Left ventricle myocardium superior (tissue), 1 donor: ENCODE data around the gene SBNO1. TPM values are rescaled to one million over a fixed set of nuclear protein-coding genes. Genes with fewer than 3 reads are reported as not detected.
A peak's percentile ranks its signal among the peaks of the same experiment; 100 is the strongest.

Experiments used
- ATAC-seq: fragments of 200-7000 bp; cut with Tn5 transposase; one replicate; pipeline ENCODE4 v1.9.1; 2020; ENCODE audit warnings: mild to moderate bottlenecking, moderate library complexity
- DNase-seq: peaks from one replicate; pipeline ENCODE4 v3.0.0-alpha.2; 2020
- intact Hi-C: fragments of 100-400 bp; cut with micrococcal nuclease; formaldehyde crosslinking; loops from one replicate; pipeline ENCODE4 v1.11.0; 2022
- total RNA-seq: library from RNA; stranded (reverse); fragmentation: NEBNext Ultra II Directional; extraction: Animal tissue kit (Norgen Biotek cat#: 25700); gene quantifications from one replicate; pipeline ENCODE4 v1.2.1, GENCODE V29; 2021
- donor health status: DM: no; HTN: yes; CAD: no; lungs with severe emphysema.

Gene SBNO1
- total RNA-seq, 1 donor from 2014 or later = 29.4 TPM

DNA sequence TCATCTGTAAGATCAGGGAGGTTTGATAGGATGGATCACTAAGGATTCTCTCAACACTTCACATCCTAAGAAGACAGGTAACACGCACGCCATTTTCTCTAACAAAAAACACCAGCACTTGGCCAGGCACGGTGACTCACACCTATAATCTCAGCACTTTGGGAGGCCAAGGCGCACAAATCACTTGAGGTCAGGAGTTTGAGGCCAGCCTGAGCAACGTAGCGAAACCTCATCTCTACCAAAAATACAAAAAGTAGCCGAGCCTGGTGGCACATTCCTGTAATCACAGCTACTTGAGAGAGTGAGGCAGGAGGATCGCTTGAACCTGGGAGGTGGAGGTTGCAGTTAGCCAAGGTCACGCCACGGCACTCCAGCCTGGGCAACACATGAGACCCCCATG, 82.5 kb downstream of the SBNO1 start:
- intact Hi-C loops = no loop called here
- ATAC-seq (no peak), DNase-seq (no peak)

GRCh38 chr12:123280971-123281370, 83.7 kb downstream of the SBNO1 start:
- ATAC-seq = no peak

DNA sequence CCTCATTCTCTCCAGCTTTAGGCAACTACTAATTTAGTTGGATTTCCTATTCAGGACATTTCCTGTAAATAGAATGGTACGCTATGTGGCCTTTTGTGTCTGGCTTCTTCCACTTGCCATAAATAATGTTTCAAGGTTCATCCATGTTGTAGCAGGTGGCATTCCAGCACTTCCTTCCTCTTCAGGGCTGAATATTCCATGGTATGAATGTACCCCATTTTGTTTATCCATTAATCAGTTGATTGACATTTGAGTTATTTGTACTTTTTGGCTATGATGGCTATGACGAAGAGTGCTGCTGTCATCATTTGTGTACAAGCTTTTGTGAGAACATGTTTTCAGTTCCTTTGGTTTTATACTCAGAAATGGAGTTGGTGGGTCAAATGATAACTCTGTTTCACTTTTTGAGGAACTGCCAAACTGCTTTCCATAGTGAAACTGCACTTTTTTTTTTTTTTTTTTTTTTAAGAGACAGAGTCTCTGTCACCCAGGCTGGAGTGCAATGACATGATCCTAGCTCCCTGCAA, 86.5 kb downstream of the SBNO1 start:
- ATAC-seq (peak; percentile 21), DNase-seq (no peak)
- intact Hi-C loops = no loop called here

More at GRCh38 chr12:123280971-123281370, 83.7 kb downstream of the SBNO1 start:
- intact Hi-C loops = no loop called here
- DNase-seq = no peak

GRCh38 chr12:123273166-123273565, 91.5 kb downstream of the SBNO1 start:
- intact Hi-C loops = no loop called here
- DNase-seq (no peak), ATAC-seq (no peak)

- DNase-seq (peak; percentile 86), ATAC-seq (peak; percentile 60)
- intact Hi-C loops = no loop called here
Measured at GRCh38 chr12:123271001-123271668, 93.5 kb downstream of the SBNO1 start.

- ATAC-seq (peak; percentile 9), DNase-seq (peak; percentile 61)
- intact Hi-C loops = no loop called here
Measured at GRCh38 chr12:123270214-123271000, 94.2 kb downstream of the SBNO1 start.

GRCh38 chr12:123269896-123270213, 94.8 kb downstream of the SBNO1 start:
- intact Hi-C loops = no loop called here
- DNase-seq (no peak), ATAC-seq (peak; percentile 2)

DNA sequence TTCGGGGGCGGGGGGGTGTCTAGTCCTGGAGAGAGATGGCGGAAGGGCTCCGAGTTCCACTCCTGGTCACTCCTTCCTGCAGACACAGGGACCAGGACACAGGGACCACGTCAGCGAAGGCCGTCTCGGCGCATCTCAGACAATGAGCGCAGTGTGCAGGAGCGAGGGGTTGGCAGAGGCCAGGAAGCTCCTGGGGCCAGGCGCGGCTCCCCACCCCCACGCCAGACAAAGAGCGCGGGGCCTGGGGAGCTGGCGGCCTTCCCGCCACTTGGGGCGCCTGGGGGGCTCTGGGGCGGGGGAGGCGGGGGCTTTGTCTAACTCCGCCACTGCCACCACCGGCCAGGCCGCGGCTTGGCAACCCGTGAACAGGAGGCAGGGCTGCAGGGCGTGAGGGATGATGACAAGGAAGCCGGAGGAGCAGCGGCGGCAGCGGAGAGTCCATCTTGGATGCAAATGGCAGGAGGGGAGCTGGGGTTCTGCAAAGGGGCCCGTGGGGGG, 95.2 kb downstream of the SBNO1 start:
- DNase-seq (peak; percentile 80), ATAC-seq (peak; percentile 67)
- intact Hi-C loops = no loop called here

DNA sequence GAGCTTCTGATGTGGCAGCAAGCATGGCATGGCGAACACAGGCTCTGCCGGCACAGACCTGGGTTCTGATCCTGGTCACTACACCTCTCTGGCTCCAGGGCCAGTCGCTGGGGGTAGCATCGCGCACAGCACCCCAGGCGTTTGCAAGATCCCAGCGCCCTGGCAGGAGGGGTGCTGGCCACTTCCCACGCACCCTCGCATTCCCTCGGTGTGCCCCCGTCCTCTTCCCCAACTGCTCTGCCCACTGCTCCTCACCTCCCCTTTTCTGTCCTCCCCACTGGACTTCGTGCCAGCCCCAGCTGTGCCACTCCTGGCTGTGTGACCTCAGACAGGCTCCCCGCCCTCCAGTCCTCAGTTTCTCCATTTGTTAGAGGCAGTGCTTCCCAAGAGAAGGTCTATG, 95.8 kb downstream of the SBNO1 start:
- ATAC-seq = no peak
- intact Hi-C loops = no loop called here
- no peak for DNase-seq

GRCh38 chr12:123267991-123268843, 96.4 kb downstream of the SBNO1 start:
- peak; percentile 54 for DNase-seq
- peak; percentile 8 for ATAC-seq
- intact Hi-C loops = no loop called here

- no peak for DNase-seq
- intact Hi-C loops = no loop called here
- ATAC-seq = no peak
Measured at GRCh38 chr12:123267335-123267920, 97.2 kb downstream of the SBNO1 start.

GRCh38 chr12:123266679-123267277, 97.9 kb downstream of the SBNO1 start:
- ATAC-seq = no peak
- DNase-seq = no peak
- intact Hi-C loops = no loop called here

DNA sequence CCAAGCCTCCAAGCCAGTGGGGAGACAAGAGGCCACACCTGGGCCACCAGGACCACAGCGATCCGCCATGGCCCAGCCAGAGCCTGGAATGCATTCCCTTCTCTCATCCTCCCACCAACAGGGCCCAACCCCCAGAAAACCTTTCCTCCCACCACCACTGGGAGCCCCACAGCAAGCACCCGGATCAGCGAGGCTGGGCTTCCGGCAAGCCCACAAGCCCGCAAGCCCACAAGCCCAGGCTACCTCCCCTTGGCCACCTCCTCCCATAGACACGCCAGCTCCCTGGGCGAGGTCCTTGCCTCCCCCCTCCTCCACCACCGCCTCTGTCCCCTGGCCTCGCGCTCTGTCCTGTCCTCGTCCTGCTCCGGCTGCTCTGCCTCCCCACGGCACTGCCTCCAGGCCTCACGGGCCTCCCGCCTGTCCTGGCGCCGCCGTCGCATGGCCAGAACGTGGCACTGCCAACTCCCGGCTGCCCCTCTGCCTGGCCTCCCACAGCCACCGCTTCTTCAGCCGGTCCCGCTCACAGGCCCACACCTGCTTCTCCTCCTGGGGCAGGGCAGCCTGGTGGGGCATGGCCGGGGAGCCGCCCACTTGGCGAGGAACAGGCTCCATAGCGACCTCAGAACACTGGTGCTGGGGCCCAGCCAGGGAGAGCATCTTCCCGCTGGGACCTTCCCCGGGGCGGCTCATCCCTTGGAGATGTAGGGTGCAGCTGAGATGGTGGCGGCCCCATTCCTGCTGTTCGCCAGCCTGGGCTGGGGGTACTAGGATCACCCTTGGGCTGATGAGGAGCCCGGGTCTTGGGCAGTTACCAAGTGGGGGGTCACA, 98.6 kb downstream of the SBNO1 start:
- intact Hi-C loops = no loop called here
- ATAC-seq (no peak), DNase-seq (no peak)

DNA sequence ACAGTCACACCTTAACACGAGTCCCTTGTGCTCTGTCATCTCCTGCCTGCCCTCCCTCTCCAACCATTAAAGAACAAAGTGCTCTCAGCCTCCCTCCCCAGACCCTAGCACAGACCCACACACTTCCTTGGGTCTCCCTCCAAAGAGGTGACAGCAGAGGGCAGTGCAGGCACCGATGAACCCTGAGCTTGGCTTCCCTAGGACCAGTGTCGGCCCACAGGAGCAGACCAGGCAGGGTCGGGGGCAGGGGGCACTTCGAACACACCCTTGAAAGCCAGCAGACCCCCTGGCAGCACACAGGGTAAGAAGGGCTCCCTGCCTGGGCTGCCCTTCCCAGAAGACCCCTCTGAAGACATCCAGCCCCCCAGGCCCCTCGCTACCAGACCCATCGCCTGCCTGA, 100.0 kb downstream of the SBNO1 start:
- DNase-seq = no peak
- intact Hi-C loops = no loop called here
- ATAC-seq = no peak

- ATAC-seq (no peak), DNase-seq (no peak)
- intact Hi-C loops = no loop called here
Measured at GRCh38 chr12:123263196-123263817, 101.3 kb downstream of the SBNO1 start.

DNA sequence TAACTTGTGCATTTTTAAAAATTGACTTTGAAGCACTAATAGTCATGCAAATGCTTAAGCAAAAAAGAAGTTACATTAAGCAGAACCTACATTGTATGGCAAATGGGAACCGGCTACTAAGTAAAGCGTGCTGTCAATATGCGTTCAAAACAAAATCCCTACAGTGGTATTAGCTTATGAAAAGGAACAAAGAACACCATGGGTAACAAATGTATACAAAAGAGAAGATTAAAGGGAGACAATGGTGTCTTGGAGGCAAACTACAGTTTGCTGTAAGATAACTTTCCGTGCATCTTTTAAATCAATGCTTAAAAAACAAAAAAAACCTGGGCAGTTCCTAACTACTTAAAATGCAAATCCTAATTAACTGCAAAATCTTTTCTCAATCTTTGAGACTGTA, 103.5 kb downstream of the SBNO1 start:
- intact Hi-C loops = no loop called here
- DNase-seq (no peak), ATAC-seq (no peak)

DNA sequence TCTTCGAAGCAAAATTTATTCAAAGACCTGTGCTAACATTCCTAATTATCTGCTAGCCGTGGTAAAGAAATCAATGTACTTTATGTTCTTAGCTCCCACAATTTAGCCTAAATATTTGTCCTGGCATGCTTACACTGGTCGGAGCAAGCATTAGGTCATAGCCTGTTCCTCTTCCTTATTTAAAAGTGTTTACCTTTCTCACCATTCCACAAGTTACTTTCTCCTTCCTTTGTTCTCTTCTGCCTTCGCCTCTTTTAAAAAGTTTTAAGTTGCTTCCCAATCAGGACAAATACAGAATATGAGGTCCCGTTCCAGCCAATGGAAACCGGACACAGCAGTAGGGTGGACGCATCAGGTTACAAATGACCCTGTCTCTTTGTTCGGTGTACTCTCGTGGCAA, 104.6 kb downstream of the SBNO1 start:
- intact Hi-C loops = no loop called here
- no peak for DNase-seq
- no peak for ATAC-seq

- intact Hi-C loops = no loop called here
- DNase-seq = no peak
- ATAC-seq = no peak
Measured at GRCh38 chr12:123258593-123258992, 106.1 kb downstream of the SBNO1 start.
